Testis (tissue), 3 donors: ENCODE measurements around the gene PFKFB3. TPM values are rescaled to one million over a fixed set of nuclear protein-coding genes. Genes with fewer than 3 reads are reported as not detected.
A peak's percentile ranks its signal among the peaks of the same experiment; 100 is the strongest.
"Not testable (repeated sequence)": the region's sequence is repeated elsewhere in the genome, so short reads cannot be mapped to it uniquely, and the experiment has no call there.

ENCODE experiments used
- DNase-seq: peaks from one replicate; pipeline ENCODE4 v3.0.0-alpha.2; 2019
- H3K27ac ChIP-seq, 2 donors: fragments of 200-600 bp; sonication (generic); one replicate each; pipeline ENCODE4 v1.5.1; 2019
- H3K27me3 ChIP-seq: fragments of 200-600 bp; sonication (generic); one replicate; pipeline ENCODE4 v1.5.1; 2019
- H3K36me3 ChIP-seq: fragments of 200-600 bp; sonication (generic); one replicate; pipeline ENCODE4 v1.5.1; 2017; ENCODE audit warnings: low read depth; ENCODE audit errors: missing control alignments
- H3K4me1 ChIP-seq: fragments of 200-600 bp; sonication (generic); one replicate; pipeline ENCODE4 v1.5.1; 2019
- H3K4me3 ChIP-seq, 2 donors: fragments of 200-600 bp; sonication (generic); one replicate each; pipeline ENCODE4 v1.5.1; 2017 to 2019
- H3K9me3 ChIP-seq: fragments of 200-600 bp; sonication (generic); one replicate; pipeline ENCODE4 v1.5.1; 2017
- CTCF ChIP-seq, 3 experiments: fragments of 450-650 bp in 2 of 3; fragments of 200-600 bp in 1 of 3; sonication (generic) in 1 of 3; IDR thresholded peaks; one replicate each; pipeline ENCODE4 v1.5.1; 2016 to 2019; ENCODE audit warnings: antibody characterized with exemption in 3 of 3, mild to moderate bottlenecking in 2 of 3, moderate library complexity in 1 of 3
- POLR2A ChIP-seq: fragments of 450-650 bp; IDR thresholded peaks from one replicate; pipeline ENCODE4 v1.6.1; 2017; ENCODE audit warnings: antibody characterized with exemption, mild to moderate bottlenecking, moderate library complexity
- WGBS, 2 donors: methylation state at CpG; one replicate each; pipeline ENCODE4 v1.1.5; 2018; 5-methylcytosine and 5-hydroxymethylcytosine counted together
- intact Hi-C: fragments of 100-400 bp; cut with DNase I; formaldehyde crosslinking; loops from one replicate; pipeline ENCODE4 v1.15.1; 2023; ENCODE audit warnings: low total_unique reads
- polyA plus RNA-seq: library from polyadenylated mRNA; stranded (reverse); fragments of 350-450 nt; fragmentation: Illumina TruSeq; extraction: RNeasy Lipid Tissue Mini Kit (QIAGEN cat#74804); gene quantifications from one replicate; pipeline ENCODE4 v1.2.3, GENCODE V29; 2014; ENCODE audit warnings: low read depth, low replicate concordance; ENCODE audit not compliant: insufficient read depth
- total RNA-seq, 2 donors: library from RNA; depleted of rRNA; stranded (reverse); fragments of >200 nt; gene quantifications; one replicate each; pipeline ENCODE4 v1.2.3, GENCODE V29; 2016

Gene PFKFB3
- total and polyA plus RNA-seq, 3 donors from 2014 or later: 31.7 to 65.3 (median 53.9) TPM

GRCh38 chr10:6244510-6244909 lies 41.8 kb downstream of the PFKFB3 start:
- H3K9me3 ChIP-seq: no peaks in the 10 kb centered on the region
- DNase-seq: no peak
- no peak for TF ChIP-seq CTCF (IDR thresholded peaks at IDR 0.05)
- no peak for TF ChIP-seq POLR2A
- no peak overlapping the region for H3K4me3 ChIP-seq
- no peaks in the 10 kb centered on the region for H3K27me3 ChIP-seq
- peaks cover 13% of the 10 kb centered on the region for H3K4me1 ChIP-seq
- H3K27ac ChIP-seq: no peak overlapping the region
- intact Hi-C loops: no loop called here
- WGBS, 2 donors: 80 to 93% methylated on average over 7 of the region's 7 CpGs
- H3K36me3 ChIP-seq: no peaks in the 10 kb centered on the region

- TF ChIP-seq POLR2A (no peak), CTCF (IDR thresholded peaks at IDR 0.05) (no peak)
- Histone ChIP-seq H3K27ac (peak overlapping the region; percentile 4 to 60), H3K4me3 (no peak overlapping the region), H3K36me3 (no peaks in the 10 kb centered on the region), H3K27me3 (no peaks in the 10 kb centered on the region), H3K4me1 (peaks cover 13% of the 10 kb centered on the region), H3K9me3 (no peaks in the 10 kb centered on the region)
- intact Hi-C loops: no loop called here
- no peak for DNase-seq
- 51 to 58% methylated on average over 11 of the region's 11 CpGs for WGBS, 2 donors
Measured at GRCh38 chr10:6247041-6247712, 44.4 kb downstream of the PFKFB3 start.

- H3K4me3 ChIP-seq, DNase-seq, intact Hi-C loops, H3K27me3 ChIP-seq, H3K9me3 ChIP-seq, H3K27ac ChIP-seq, H3K36me3 ChIP-seq: not testable (repeated sequence)
- 95 to 99% methylated on average over 6 to 8 of the region's 8 CpGs for WGBS, 2 donors
- peaks cover 13% of the 10 kb centered on the region for H3K4me1 ChIP-seq
Measured at GRCh38 chr10:6248908-6249307, 46.2 kb downstream of the PFKFB3 start.

- intact Hi-C loops: no loop called here
- TF ChIP-seq POLR2A (no peak), CTCF (IDR thresholded peaks at IDR 0.05) (no peak)
- H3K36me3 ChIP-seq: no peaks in the 10 kb centered on the region
- no peak overlapping the region for H3K27ac ChIP-seq
- DNase-seq: no peak
- peaks cover 13% of the 10 kb centered on the region for H3K4me1 ChIP-seq
- H3K27me3 ChIP-seq: no peaks in the 10 kb centered on the region
- H3K4me3 ChIP-seq: no peak overlapping the region
- H3K9me3 ChIP-seq: no peaks in the 10 kb centered on the region
- 93 to 97% methylated on average over 1 of the region's 1 CpG for WGBS, 2 donors
Measured at GRCh38 chr10:6249698-6250097, 47.0 kb downstream of the PFKFB3 start.

DNA sequence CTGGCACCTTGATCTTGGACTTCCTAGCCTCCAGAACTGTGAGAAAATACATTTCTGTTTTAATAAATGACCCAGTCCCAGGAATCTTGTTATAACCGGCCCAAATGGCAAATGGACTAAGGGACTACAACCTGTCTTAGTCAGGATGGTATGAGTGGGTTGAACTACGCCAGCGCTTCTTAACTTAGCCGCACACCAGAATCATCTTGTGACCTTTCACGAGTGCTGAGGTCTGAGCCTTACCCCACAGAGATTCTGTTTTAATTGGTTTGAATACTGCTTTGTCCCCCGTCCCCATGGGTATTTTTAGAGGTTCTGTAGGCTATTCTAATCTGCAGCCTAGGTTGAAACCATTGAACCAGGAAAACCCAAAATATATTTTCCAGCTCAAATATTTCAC lies 48.0 kb downstream of the PFKFB3 start:
- 76 to 88% methylated on average over 6 of the region's 6 CpGs for WGBS, 2 donors
- Histone ChIP-seq H3K4me3 (no peak overlapping the region), H3K4me1 (peaks cover 13% of the 10 kb centered on the region), H3K27ac (no peak overlapping the region), H3K9me3 (no peaks in the 10 kb centered on the region), H3K27me3 (no peaks in the 10 kb centered on the region), H3K36me3 (no peaks in the 10 kb centered on the region)
- TF ChIP-seq CTCF (IDR thresholded peaks at IDR 0.05) (no peak), POLR2A (no peak)
- DNase-seq: no peak
- intact Hi-C loops: no loop called here
